Measurements from ENCODE around the gene TANGO6. TPM values are rescaled to one million over a fixed set of nuclear protein-coding genes. Genes with fewer than 3 reads are reported as not detected.

The TANGO6 gene
- total RNA-seq, 2 experiments from 2014 or later, result 22.7 to 22.8 TPM

GRCh38 chr16:68887107-68887506 lies 43.8 kb downstream of the TANGO6 start:
- no peaks in the 10 kb centered on the region for H3K9me3 ChIP-seq (ENCODE audit: low read length)
- no peak overlapping the region for H3K4me2 ChIP-seq (ENCODE audit: low read length)
- H3K4me1 ChIP-seq (ENCODE audit: insufficient read depth, low read length, poor library complexity, severe bottlenecking), result no peaks in the 10 kb centered on the region
- ChIA-PET POLR2A (interaction anchor here (0.7 kb wide), 1 partner anchor 158 kb away, joined by 3 read pairs; no protein-coding TSS in a partner anchor), CTCF (ENCODE audit: unreplicated experiment) (no interaction called here)
- H3K36me3 ChIP-seq (ENCODE audit: insufficient read depth, low read length), result peaks cover 6% of the 10 kb centered on the region; the same call in 1 of the 2 replicates
- no TSS peak for BruUV-seq (replicated peaks)
- intact Hi-C loops (cut with micrococcal nuclease; ENCODE audit: unreplicated experiment), result no loop called here
- H3K4me3 ChIP-seq (ENCODE audit: low read depth, low read length, poor library complexity, severe bottlenecking), result no peak overlapping the region
- no peak overlapping the region for H2AFZ ChIP-seq (ENCODE audit: low read length)
- H3K79me2 ChIP-seq (ENCODE audit: insufficient read depth, low read depth, low read length), result no peaks in the 10 kb centered on the region
- H3K9me2 ChIP-seq (ENCODE audit: insufficient read depth, low read length), result no peaks in the 10 kb centered on the region
- DNase-seq (ENCODE audit: low spot score), result no peak
- H4K20me1 ChIP-seq (ENCODE audit: insufficient read depth, low read length), result no peaks in the 10 kb centered on the region
- TF ChIP-seq EZH2phosphoT487 (IDR thresholded peaks at IDR 0.05; ENCODE audit: borderline replicate concordance, low read depth, low read length) (no peak), CTCF (conservative IDR thresholded peaks at IDR 0.05; ENCODE audit: low read length) (no peak)
- H3K27ac ChIP-seq (ENCODE audit: low read depth, low read length, poor library complexity, severe bottlenecking), result no peak overlapping the region

- Histone ChIP-seq H3K36me3 (ENCODE audit: insufficient read depth, low read length) (no peaks in the 10 kb centered on the region), H3K9me2 (ENCODE audit: insufficient read depth, low read length) (no peaks in the 10 kb centered on the region), H3K9me3 (ENCODE audit: low read length) (no peaks in the 10 kb centered on the region), H3K4me2 (ENCODE audit: low read length) (no peak overlapping the region), H3K4me1 (ENCODE audit: insufficient read depth, low read length, poor library complexity, severe bottlenecking) (no peaks in the 10 kb centered on the region), H3K27ac (ENCODE audit: low read depth, low read length, poor library complexity, severe bottlenecking) (no peak overlapping the region), H2AFZ (ENCODE audit: low read length) (no peak overlapping the region), H3K79me2 (ENCODE audit: insufficient read depth, low read depth, low read length) (no peaks in the 10 kb centered on the region), H3K4me3 (ENCODE audit: low read depth, low read length, poor library complexity, severe bottlenecking) (no peak overlapping the region), H4K20me1 (ENCODE audit: insufficient read depth, low read length) (no peaks in the 10 kb centered on the region)
- intact Hi-C loops (cut with micrococcal nuclease; ENCODE audit: unreplicated experiment), result no loop called here
- ChIA-PET CTCF (ENCODE audit: unreplicated experiment) (no interaction called here), POLR2A (interaction anchor here (0.5 kb wide), 1 partner anchor 23 kb away, joined by 3 read pairs; no protein-coding TSS in a partner anchor)
- BruUV-seq (replicated peaks), result no TSS peak
- TF ChIP-seq CTCF (conservative IDR thresholded peaks at IDR 0.05; ENCODE audit: low read length), result no peak
- TF ChIP-seq EZH2phosphoT487 (IDR thresholded peaks at IDR 0.05; ENCODE audit: borderline replicate concordance, low read depth, low read length), result no peak
- no peak for DNase-seq (ENCODE audit: low spot score)
These were observed 46.3 kb downstream of the TANGO6 start for GRCh38 chr16:68889508-68890150.

GRCh38 chr16:68892214-68892613 lies 48.9 kb downstream of the TANGO6 start:
- Histone ChIP-seq H3K4me2 (ENCODE audit: low read length) (no peak overlapping the region), H4K20me1 (ENCODE audit: insufficient read depth, low read length) (no peaks in the 10 kb centered on the region), H3K79me2 (ENCODE audit: insufficient read depth, low read depth, low read length) (no peaks in the 10 kb centered on the region), H3K36me3 (ENCODE audit: insufficient read depth, low read length) (no peaks in the 10 kb centered on the region), H3K9me2 (ENCODE audit: insufficient read depth, low read length) (no peaks in the 10 kb centered on the region), H3K27ac (ENCODE audit: low read depth, low read length, poor library complexity, severe bottlenecking) (no peak overlapping the region), H3K4me3 (ENCODE audit: low read depth, low read length, poor library complexity, severe bottlenecking) (no peak overlapping the region), H3K4me1 (ENCODE audit: insufficient read depth, low read length, poor library complexity, severe bottlenecking) (no peaks in the 10 kb centered on the region), H2AFZ (ENCODE audit: low read length) (no peak overlapping the region), H3K9me3 (ENCODE audit: low read length) (no peaks in the 10 kb centered on the region)
- DNase-seq (ENCODE audit: low spot score), result no peak
- intact Hi-C loops (cut with micrococcal nuclease; ENCODE audit: unreplicated experiment), result no loop called here
- no TSS peak for BruUV-seq (replicated peaks)
- ChIA-PET CTCF (ENCODE audit: unreplicated experiment) (interaction anchor here (0.6 kb wide), 1 partner anchor 34 kb away, joined by 3 read pairs; no protein-coding TSS in a partner anchor), POLR2A (no interaction called here)
- no peak for TF ChIP-seq CTCF (conservative IDR thresholded peaks at IDR 0.05; ENCODE audit: low read length)
- no peak for TF ChIP-seq EZH2phosphoT487 (IDR thresholded peaks at IDR 0.05; ENCODE audit: borderline replicate concordance, low read depth, low read length)
